Uterus (tissue), 4 donors: ENCODE measurements around the gene DNM1. TPM values are rescaled to one million over a fixed set of nuclear protein-coding genes. Genes with fewer than 3 reads are reported as not detected.
A peak's percentile ranks its signal among the peaks of the same experiment; 100 is the strongest.

Source experiments
- DNase-seq, 2 donors: peaks; one replicate each; pipeline ENCODE4 v3.0.0-alpha.2; 2019 to 2020
- H3K27ac ChIP-seq, 2 donors: fragments of 200-600 bp; sonication (generic); 1 replicate in 1 of 2; 2 replicates in 1 of 2; pipeline ENCODE4 v1.5.1; 2016 to 2018
- H3K27me3 ChIP-seq, 2 donors: fragments of 200-600 bp; sonication (generic); one replicate each; pipeline ENCODE4 v1.5.1; 2018 to 2019; ENCODE audit warnings: control low read depth in 1 of 2
- H3K36me3 ChIP-seq, 2 donors: fragments of 200-600 bp; sonication (generic); one replicate each; pipeline ENCODE4 v1.5.1; 2019; ENCODE audit warnings: control low read depth in 1 of 2
- H3K4me1 ChIP-seq, 2 donors: fragments of 200-600 bp; sonication (generic); one replicate each; pipeline ENCODE4 v1.5.1; 2018 to 2019; ENCODE audit warnings: control low read depth in 1 of 2
- H3K4me3 ChIP-seq, 2 donors: fragments of 200-600 bp; sonication (generic); 1 replicate in 1 of 2; 2 replicates in 1 of 2; pipeline ENCODE4 v1.5.1; 2018 to 2019; ENCODE audit warnings: mild to moderate bottlenecking in 1 of 2
- H3K9me3 ChIP-seq, 2 donors: fragments of 200-600 bp; sonication (generic); one replicate each; pipeline ENCODE4 v1.5.1; 2019; ENCODE audit warnings: control low read depth in 1 of 2
- CTCF ChIP-seq, 4 experiments: fragments of 200-600 bp in 2 of 4; fragments of 450-650 bp in 2 of 4; sonication (generic) in 2 of 4; IDR thresholded peaks; one replicate each; pipeline ENCODE4 v1.5.1; 2016 to 2019; ENCODE audit warnings: antibody characterized with exemption in 4 of 4, mild to moderate bottlenecking in 2 of 4, moderate library complexity in 1 of 4
- POLR2A ChIP-seq, 2 donors: fragments of 450-650 bp; IDR thresholded peaks; one replicate each; pipeline ENCODE4 v1.6.1; 2016; ENCODE audit warnings: antibody characterized with exemption in 2 of 2, mild to moderate bottlenecking in 1 of 2, moderate library complexity in 1 of 2
- intact Hi-C: fragments of 100-400 bp; cut with DNase I; formaldehyde crosslinking; loops from one replicate; pipeline ENCODE4 v1.15.1; 2023; ENCODE audit warnings: low total_unique reads
- total RNA-seq, 4 donors: library from RNA; depleted of rRNA in 3 of 4; stranded (reverse); fragments of >200 nt in 3 of 4; gene quantifications; one replicate each; pipeline versions ENCODE4 v1.1.0 to v1.2.4, GENCODE V29; 2014 to 2023
- donor health status: DM: yes; HTN: yes; CAD: no.

DNM1 gene
- total RNA-seq, 4 donors from 2014 or later: 5.0 to 71.5 (median 31.0) TPM

DNA sequence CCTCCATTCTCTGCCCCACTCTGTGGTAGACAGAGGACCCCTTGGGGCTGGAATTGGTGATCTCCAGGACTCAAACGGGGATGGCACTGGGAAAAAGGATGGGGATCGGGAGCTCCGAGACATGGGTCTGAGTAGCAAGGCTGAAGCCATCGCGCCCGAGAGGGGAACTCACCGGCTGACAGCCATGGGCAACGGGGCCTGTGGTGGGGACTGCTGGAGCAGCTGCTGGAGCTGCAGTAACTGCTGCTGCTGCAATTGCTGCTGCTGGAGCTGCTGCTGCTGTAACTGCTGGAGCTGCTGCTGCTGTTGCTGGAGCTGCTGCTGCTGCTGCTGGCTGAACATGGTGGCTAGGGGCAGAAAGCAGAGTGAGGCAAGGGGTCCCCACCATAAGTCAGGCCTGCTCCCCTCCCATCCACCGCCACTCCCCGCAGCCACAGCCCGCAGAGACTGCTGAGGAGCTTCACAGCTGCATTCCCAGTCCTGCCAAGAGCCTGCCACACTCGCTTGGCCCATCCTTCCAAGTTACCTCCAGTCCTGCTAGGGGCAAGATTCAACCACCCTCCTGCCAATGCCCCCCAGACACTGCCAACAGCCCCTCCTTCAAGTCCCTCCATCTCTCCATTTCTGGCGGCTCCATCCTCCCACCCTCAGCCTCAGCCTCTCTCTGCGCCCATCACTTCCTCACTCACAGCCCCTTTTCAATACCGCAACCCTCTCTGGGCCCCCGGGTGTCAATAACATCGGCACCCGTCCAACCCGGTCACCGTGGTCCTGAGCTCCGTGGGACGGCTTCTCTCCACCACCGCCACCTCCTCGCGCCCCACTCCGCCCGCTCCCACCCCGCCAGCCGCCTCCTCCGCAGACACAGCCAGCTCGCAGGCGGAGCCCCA, 12.4 kb upstream of the DNM1 start:
- intact Hi-C loops: no loop called here
- Histone ChIP-seq H3K9me3 (no peaks in the 10 kb centered on the region), H3K27ac (peak overlapping the region; percentile 89 to 91), H3K4me1 (peaks cover 0 to 6% of the 10 kb centered on the region in 2 donors), H3K4me3 (peak overlapping the region; percentile 85 to 89), H3K36me3 (no peaks in the 10 kb centered on the region), H3K27me3 (no peaks in the 10 kb centered on the region)
- DNase-seq: peak in 1 of 2 donors; percentile 43
- TF ChIP-seq CTCF (IDR thresholded peaks at IDR 0.05) (no peak), POLR2A (IDR thresholded peaks at IDR 0.05) (no peak)

GRCh38 chr9:128191406-128192046, 11.7 kb upstream of the DNM1 start, which contains the start of gene CIZ1:
Gene CIZ1 (minus strand): TSS chr9:128191572. CDS start chr9:128190857, 715 bp downstream.
- peak within 1 kb of the TSS; percentile 85 to 89 for H3K4me3 ChIP-seq
- no peaks in the 10 kb centered on the region for H3K36me3 ChIP-seq
- peak within 1 kb of the TSS; percentile 89 to 91 for H3K27ac ChIP-seq
- intact Hi-C loops: no loop called here
- peaks cover 0 to 6% of the 10 kb centered on the region in 2 donors for H3K4me1 ChIP-seq
- TF ChIP-seq POLR2A (IDR thresholded peaks at IDR 0.05): peak; percentile 28 to 53
- peak; percentile 59 to 92 (median 91) for TF ChIP-seq CTCF (IDR thresholded peaks at IDR 0.05)
- H3K27me3 ChIP-seq: no peaks in the 10 kb centered on the region
- peak; percentile 72 to 76 for DNase-seq
- H3K9me3 ChIP-seq: no peaks in the 10 kb centered on the region

GRCh38 chr9:128192601-128193371, 10.4 kb upstream of the DNM1 start:
- intact Hi-C loops: no loop called here
- H3K4me1 ChIP-seq: peaks cover 0 to 6% of the 10 kb centered on the region in 2 donors
- H3K27me3 ChIP-seq: no peaks in the 10 kb centered on the region
- peak overlapping the region; percentile 85 to 89 for H3K4me3 ChIP-seq
- H3K27ac ChIP-seq: peak overlapping the region; percentile 89 to 91
- TF ChIP-seq POLR2A (IDR thresholded peaks at IDR 0.05) (peak in 1 of 2 donors; percentile 53), CTCF (IDR thresholded peaks at IDR 0.05) (peak in 3 of 4 experiments; percentile 7 to 64 (median 40))
- peak; percentile 85 for DNase-seq
- H3K36me3 ChIP-seq: no peaks in the 10 kb centered on the region
- H3K9me3 ChIP-seq: no peaks in the 10 kb centered on the region

- Histone ChIP-seq H3K4me3 (no peak overlapping the region), H3K9me3 (no peaks in the 10 kb centered on the region), H3K27me3 (no peaks in the 10 kb centered on the region), H3K27ac (peak overlapping the region; percentile 89 to 91), H3K4me1 (peaks cover 0 to 6% of the 10 kb centered on the region in 2 donors), H3K36me3 (no peaks in the 10 kb centered on the region)
- intact Hi-C loops: no loop called here
- no peak for DNase-seq
- TF ChIP-seq CTCF (IDR thresholded peaks at IDR 0.05): no peak
- no peak for TF ChIP-seq POLR2A (IDR thresholded peaks at IDR 0.05)
Observed at GRCh38 chr9:128193469-128194096, 9.6 kb upstream of the DNM1 start.
